ENCODE results near the gene SIKE1.

SIKE1 gene

GRCh38 chr1:114720492-114720891, 60.0 kb downstream of the SIKE1 start:
- ATAC-seq = no peak
- no peak for TF ChIP-seq TOX (CRISPR knock-in tag; IDR thresholded peaks at IDR 0.05; ENCODE audit: borderline replicate concordance)
- no peak for TF ChIP-seq ISL1 (CRISPR knock-in tag; IDR thresholded peaks at IDR 0.05)
- TF ChIP-seq POU6F1 (CRISPR knock-in tag; IDR thresholded peaks at IDR 0.05; ENCODE audit: borderline replicate concordance, low read depth) = no peak
- TF ChIP-seq, protein P1, sequence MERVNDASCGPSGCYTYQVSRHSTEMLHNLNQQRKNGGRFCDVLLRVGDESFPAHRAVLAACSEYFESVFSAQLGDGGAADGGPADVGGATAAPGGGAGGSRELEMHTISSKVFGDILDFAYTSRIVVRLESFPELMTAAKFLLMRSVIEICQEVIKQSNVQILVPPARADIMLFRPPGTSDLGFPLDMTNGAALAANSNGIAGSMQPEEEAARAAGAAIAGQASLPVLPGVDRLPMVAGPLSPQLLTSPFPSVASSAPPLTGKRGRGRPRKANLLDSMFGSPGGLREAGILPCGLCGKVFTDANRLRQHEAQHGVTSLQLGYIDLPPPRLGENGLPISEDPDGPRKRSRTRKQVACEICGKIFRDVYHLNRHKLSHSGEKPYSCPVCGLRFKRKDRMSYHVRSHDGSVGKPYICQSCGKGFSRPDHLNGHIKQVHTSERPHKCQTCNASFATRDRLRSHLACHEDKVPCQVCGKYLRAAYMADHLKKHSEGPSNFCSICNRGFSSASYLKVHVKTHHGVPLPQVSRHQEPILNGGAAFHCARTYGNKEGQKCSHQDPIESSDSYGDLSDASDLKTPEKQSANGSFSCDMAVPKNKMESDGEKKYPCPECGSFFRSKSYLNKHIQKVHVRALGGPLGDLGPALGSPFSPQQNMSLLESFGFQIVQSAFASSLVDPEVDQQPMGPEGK (CRISPR knock-in tag; IDR thresholded peaks at IDR 0.05; ENCODE audit: borderline replicate concordance) = no peak
- no peak for TF ChIP-seq BACH2 (CRISPR knock-in tag; IDR thresholded peaks at IDR 0.05; ENCODE audit: borderline replicate concordance)
- TF ChIP-seq PPARA (CRISPR knock-in tag; IDR thresholded peaks at IDR 0.05; ENCODE audit: borderline replicate concordance) = no peak
- TF ChIP-seq SNAI2 (CRISPR knock-in tag; IDR thresholded peaks at IDR 0.05) = no peak
- no peak for TF ChIP-seq ZNF8 (CRISPR knock-in tag; IDR thresholded peaks at IDR 0.05)
- TF ChIP-seq ZFP30 (CRISPR knock-in tag; IDR thresholded peaks at IDR 0.05) = no peak
